GM12878 (cell line): ENCODE measurements around the gene IQCH. TPM values are rescaled to one million over a fixed set of nuclear protein-coding genes. Genes with fewer than 3 reads are reported as not detected.

Experiments
- ATAC-seq: fragments of 200-7000 bp; cut with Tn5 transposase; 3 replicates; pipeline ENCODE4 v1.9.1; 2020; ENCODE audit warnings: mild to moderate bottlenecking, moderate library complexity
- BruUV-seq: library from RNA; stranded (reverse); fragments of 400-500 nt; replicated peaks from 2 replicates; lab custom pipeline; 2021; lab: Mats Ljungman, UMichigan
- CTCF ChIA-PET: fragments of 300-600 bp; sonication (Branson Sonifier 250); formaldehyde crosslinking; extraction: SDS; loops from one replicate; lab custom pipeline; 2021; ENCODE audit warnings: inconsistent platforms; lab: Yijun Ruan, JAX
- POLR2A ChIA-PET: fragments of 350-600 bp; formaldehyde crosslinking; extraction: SDS; loops from one replicate; lab custom pipeline; 2021; ENCODE audit warnings: inconsistent platforms; lab: Charles Lee
- RAD21 ChIA-PET: fragments of 300-600 bp; sonication (Branson Sonifier 250); formaldehyde crosslinking; loops from one replicate; lab custom pipeline; 2023; ENCODE audit warnings: antibody characterized with exemption; ENCODE audit not compliant: unreplicated experiment; lab: Charles Lee
- SMC1A ChIA-PET: fragments of 300-600 bp; sonication (Branson Sonifier 250); formaldehyde crosslinking; loops from one replicate; lab custom pipeline; 2023; ENCODE audit not compliant: unreplicated experiment, uncharacterized antibody; lab: Charles Lee
- DNase-seq: peaks from one replicate; pipeline ENCODE4 v3.0.0-alpha.2; 2011; ENCODE audit warnings: low read depth, low spot score
- FAIRE-seq: peaks from 3 replicates; lab custom pipeline; 2011; peaks lifted over from hg19 to GRCh38; lab: Jason Lieb, UNC
- H2AFZ ChIP-seq: 2 replicates; pipeline ENCODE4 v1.6.0; 2011; ENCODE audit warnings: low read depth, low read length, control low read depth; ENCODE audit not compliant: control insufficient read depth
- H3K27ac ChIP-seq: 2 replicates; pipeline ENCODE4 v1.5.1; 2011; ENCODE audit warnings: control low read depth; ENCODE audit not compliant: control insufficient read depth, insufficient read depth
- H3K27me3 ChIP-seq, 2 experiments: replicated peaks in 1 of 2; 2 replicates each; pipeline versions ENCODE4 v1.6.0 to v1.6.1; 2011; ENCODE audit warnings: low read length in 1 of 2; ENCODE audit not compliant: control insufficient read depth in 2 of 2, insufficient read depth in 2 of 2
- H3K36me3 ChIP-seq, 2 experiments: 2 replicates each; pipeline ENCODE4 v1.5.1; 2011; ENCODE audit warnings: low read length in 1 of 2; ENCODE audit not compliant: control insufficient read depth in 2 of 2, insufficient read depth in 2 of 2
- H3K4me1 ChIP-seq: 2 replicates; pipeline ENCODE4 v1.6.1; 2011; ENCODE audit warnings: mild to moderate bottlenecking, low read length, moderate library complexity, mixed read lengths; ENCODE audit not compliant: control insufficient read depth, insufficient read depth
- H3K4me2 ChIP-seq: 2 replicates; pipeline ENCODE4 v1.6.0; 2011; ENCODE audit warnings: control low read depth; ENCODE audit not compliant: control insufficient read depth, insufficient read depth
- H3K4me3 ChIP-seq: fragments of 200-600 bp; sonication (generic); 2 replicates; pipeline ENCODE4 v1.5.1; 2016
- H3K79me2 ChIP-seq: 2 replicates; pipeline ENCODE4 v1.6.0; 2011; ENCODE audit warnings: low read length; ENCODE audit not compliant: control insufficient read depth, insufficient read depth
- H3K9ac ChIP-seq: 2 replicates; pipeline ENCODE4 v1.8.0; 2011; ENCODE audit warnings: low read length, control low read depth, mixed read lengths; ENCODE audit not compliant: control insufficient read depth, insufficient read depth
- H3K9me3 ChIP-seq: replicated peaks from 3 replicates; pipeline ENCODE4 v1.5.1; 2011; ENCODE audit warnings: mild to moderate bottlenecking, low read length; ENCODE audit not compliant: control insufficient read depth, insufficient read depth
- H4K20me1 ChIP-seq: 2 replicates; pipeline ENCODE4 v1.6.0; 2011; ENCODE audit not compliant: control insufficient read depth, insufficient read depth
- ATF2 ChIP-seq: IDR thresholded peaks from 2 replicates; pipeline ENCODE4 v1.6.1; 2012; ENCODE audit warnings: low read length, inconsistent platforms
- BCL11A ChIP-seq: IDR thresholded peaks from 2 replicates; pipeline ENCODE4 v1.6.1; 2011; ENCODE audit warnings: low read depth, low read length
- ELK1 ChIP-seq: IDR thresholded peaks from 2 replicates; pipeline ENCODE4 v1.6.1; 2012; ENCODE audit warnings: low read depth, low read length, improper control_type of control experiment
- IKZF2 ChIP-seq, 2 experiments: fragments of 450-650 bp; IDR thresholded peaks; 2 replicates each; pipeline ENCODE4 v1.6.1; 2017; ENCODE audit warnings: mild to moderate bottlenecking in 2 of 2, moderate library complexity in 2 of 2
- MAX ChIP-seq: IDR thresholded peaks from 2 replicates; pipeline ENCODE4 v1.6.1; 2012; ENCODE audit warnings: low read depth, low read length, improper control_type of control experiment
- RBBP5 ChIP-seq: fragments of 200-600 bp; sonication (generic); conservative IDR thresholded peaks from 2 replicates; pipeline ENCODE4 v1.6.1; 2016
- ZNF384 ChIP-seq: IDR thresholded peaks from 2 replicates; pipeline ENCODE4 v1.6.1; 2012; ENCODE audit warnings: low read depth, mild to moderate bottlenecking, low read length, improper control_type of control experiment, borderline replicate concordance
- in situ Hi-C: fragments of 300-500 bp; cut with MboI; formaldehyde crosslinking; loops from 9 replicates; pipeline ENCODE4 v1.14.3; 2018; ENCODE audit warnings: mixed read lengths
- intact Hi-C: fragments of 100-400 bp; cut with micrococcal nuclease; formaldehyde crosslinking; loops from one replicate; pipeline ENCODE4 v1.14.2; 2022; ENCODE audit not compliant: unreplicated experiment
- polyA plus RNA-seq, 11 experiments: library from polyadenylated mRNA; depleted of rRNA in 4 of 11; unstranded in 6 of 11; stranded (reverse) in 5 of 11; fragments of >200 nt; fragmentation: Nextera tagmentation in 4 of 11; fragmentation: Illumina TruSeq in 1 of 11; extraction: Ambion mirVana in 4 of 11; extraction: Trizol in 1 of 11; gene quantifications; 1 replicate in 1 of 11; 2 replicates in 10 of 11; pipeline versions ENCODE4 v1.2.1 to v1.2.3, GENCODE V29; 2011 to 2016; ENCODE audit warnings: inconsistent platforms in 2 of 11, missing spikeins in 2 of 11, low read depth in 1 of 11
- total RNA-seq, 4 experiments: library from RNA; depleted of rRNA in 3 of 4; stranded (reverse); fragments of >200 nt in 3 of 4; fragmentation: Illumina TruSeq in 1 of 4; extraction: Trizol in 1 of 4; gene quantifications; 2 replicates each; pipeline versions ENCODE4 v1.2.1 to v1.2.3, GENCODE V29; 2013 to 2021

IQCH gene
- total and polyA plus RNA-seq, 10 of the 15 experiments (the other 5 are each of a cell fraction or from before 2014, with no cell fraction given): 0.29 to 1.3 (median 0.99) TPM

- TF ChIP-seq ATF2 (no peak), BCL11A (no peak)
These were observed 118.5 kb downstream of the IQCH start (continued) for GRCh38 chr15:67372986-67373675.

- Histone ChIP-seq H3K9ac (no peak overlapping the region), H3K27me3 (no peaks in the 10 kb centered on the region; a peak in 1 of 4 replicates), H3K36me3 (no peaks in the 10 kb centered on the region), H3K9me3 (no peaks in the 10 kb centered on the region), H3K4me2 (no peak overlapping the region), H3K79me2 (no peaks in the 10 kb centered on the region), H3K4me3 (no peak overlapping the region), H3K27ac (no peak overlapping the region), H4K20me1 (no peaks in the 10 kb centered on the region), H3K4me1 (no peaks in the 10 kb centered on the region), H2AFZ (no peak overlapping the region)
- ATAC-seq (no peak), FAIRE-seq (no peak), DNase-seq (no peak)
- intact Hi-C loops: no loop called here
- TF ChIP-seq RBBP5: no peak
- TF ChIP-seq MAX: no peak
- no peak for TF ChIP-seq ZNF384
- no peak for TF ChIP-seq IKZF2 (IDR thresholded peaks at IDR 0.05)
- TF ChIP-seq ELK1: no peak
- no TSS peak for BruUV-seq
- SMC1A ChIA-PET: no interaction called here
- RAD21 ChIA-PET: interaction anchor here (1.5 kb wide), 1 partner anchor 427 kb away, joined by 3 read pairs; no protein-coding TSS in a partner anchor
- POLR2A ChIA-PET: interaction anchor here (0.6 kb wide), 1 partner anchor 1036 kb away, joined by 6 read pairs; no protein-coding TSS in a partner anchor
- in situ Hi-C loops: no loop called here
- CTCF ChIA-PET: no interaction called here
These were observed 119.4 kb downstream of the IQCH start for GRCh38 chr15:67373971-67374370.
